Stimulated activated CD8-positive, alpha-beta memory T cell treated with anti-CD3 and anti-CD28 coated beads, Interleukin-4, amount 100 ng/mL, for 4 hours (primary cell): Measurements from ENCODE around the gene GRK6.

Experiments used
- DNase-seq, 2 donors: peaks; one replicate each; pipeline ENCODE4 v3.0.0-alpha.2; 2020; ENCODE audit warnings: low read depth in 2 of 2, low spot score in 1 of 2

The GRK6 gene

DNA sequence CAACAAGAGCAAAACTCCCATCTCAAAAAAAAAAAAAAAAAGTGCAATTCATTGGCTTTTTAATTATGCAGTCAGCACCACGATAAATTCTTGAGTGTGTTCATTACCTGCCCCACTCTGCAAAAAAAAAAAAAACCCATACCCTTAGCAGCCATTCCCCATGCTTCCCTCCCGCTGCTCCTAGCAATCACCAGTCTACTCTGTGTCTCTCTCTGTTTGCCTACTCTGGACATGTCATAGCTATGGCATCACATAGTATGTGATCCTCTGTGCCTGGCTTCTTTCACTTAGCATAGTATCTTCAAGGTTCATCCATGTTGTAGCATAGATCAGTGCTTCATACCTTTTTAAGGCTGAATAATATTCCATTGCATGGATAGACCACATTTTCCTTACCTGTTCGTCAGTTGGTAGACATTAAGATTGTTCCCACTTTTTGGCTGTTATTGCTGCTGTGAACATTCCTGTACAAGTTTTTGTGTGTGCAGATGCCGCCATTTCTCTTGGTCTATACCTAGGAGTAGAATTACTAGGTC, 13.1 kb downstream of the GRK6 start:
- DNase-seq, result no peak

DNA sequence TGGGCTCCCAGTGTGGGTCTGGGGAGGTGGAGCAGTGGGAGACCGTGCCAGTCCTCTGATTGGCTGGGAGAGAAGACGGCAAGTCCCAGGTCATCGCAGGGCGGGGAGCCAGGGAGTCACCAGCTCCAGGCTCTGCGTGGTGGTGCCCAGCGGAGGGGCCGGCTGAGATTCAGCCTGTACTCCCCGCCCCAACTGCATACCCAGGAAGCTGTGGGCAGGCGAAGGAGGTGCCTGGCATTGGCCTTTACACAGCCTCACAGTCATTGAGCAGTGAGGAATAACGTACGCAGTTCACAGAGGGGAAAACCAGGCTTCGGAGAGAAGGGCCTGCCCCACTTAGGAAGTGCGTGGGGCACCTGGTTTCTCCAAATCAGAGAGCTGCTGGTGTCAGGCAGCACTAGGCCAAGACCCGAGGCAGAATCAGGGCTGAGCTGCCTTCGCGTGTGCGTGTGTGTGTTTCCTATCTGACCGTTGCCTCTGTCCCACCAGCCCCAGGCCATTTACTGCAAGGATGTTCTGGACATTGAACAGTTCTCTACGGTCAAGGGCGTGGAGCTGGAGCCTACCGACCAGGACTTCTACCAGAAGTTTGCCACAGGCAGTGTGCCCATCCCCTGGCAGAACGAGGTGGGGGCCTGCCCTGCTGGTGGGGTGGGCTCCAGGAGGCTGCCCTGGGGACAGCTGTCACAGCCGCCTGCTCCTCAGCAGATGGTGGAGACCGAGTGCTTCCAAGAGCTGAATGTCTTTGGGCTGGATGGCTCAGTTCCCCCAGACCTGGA, 13.9 kb downstream of the GRK6 start:
- DNase-seq, result no peak

DNA sequence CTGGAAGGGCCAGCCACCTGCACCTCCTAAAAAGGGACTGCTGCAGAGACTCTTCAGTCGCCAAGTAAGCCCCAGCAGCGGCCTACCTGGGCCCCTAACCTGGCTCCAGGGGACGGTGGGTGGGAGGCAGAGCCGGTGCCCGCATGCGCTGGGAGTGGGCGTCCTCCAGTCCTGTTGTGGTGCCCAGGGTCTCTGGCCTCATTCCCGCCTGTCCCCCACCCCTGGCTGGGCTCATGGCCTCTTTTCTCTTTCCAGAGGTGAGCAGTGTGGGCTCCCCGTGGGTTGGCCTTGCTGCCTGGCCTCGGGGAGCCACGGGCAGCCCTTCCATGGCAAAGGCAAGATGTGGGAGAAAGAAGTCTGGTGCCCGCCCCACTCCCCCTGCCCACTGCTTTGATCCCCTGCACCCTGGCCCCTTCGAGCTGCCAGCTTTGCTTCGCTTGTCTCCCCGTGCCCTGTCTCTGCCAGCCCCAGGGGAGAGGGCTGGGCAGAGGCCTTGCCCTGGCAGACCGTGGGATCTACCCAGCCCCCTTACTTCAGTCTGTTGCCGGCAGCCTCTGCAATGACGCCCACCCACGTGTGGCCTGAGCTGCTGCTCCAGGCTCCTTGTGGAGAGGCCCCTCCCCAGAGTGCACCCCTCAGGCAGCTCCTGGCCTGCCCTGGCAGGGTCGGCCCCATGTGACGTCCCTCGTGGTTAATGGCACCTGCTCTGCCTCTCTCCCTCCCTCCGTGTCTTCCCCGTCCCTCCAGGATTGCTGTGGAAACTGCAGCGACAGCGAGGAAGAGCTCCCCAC, 14.7 kb downstream of the GRK6 start:
- no peak for DNase-seq

DNA sequence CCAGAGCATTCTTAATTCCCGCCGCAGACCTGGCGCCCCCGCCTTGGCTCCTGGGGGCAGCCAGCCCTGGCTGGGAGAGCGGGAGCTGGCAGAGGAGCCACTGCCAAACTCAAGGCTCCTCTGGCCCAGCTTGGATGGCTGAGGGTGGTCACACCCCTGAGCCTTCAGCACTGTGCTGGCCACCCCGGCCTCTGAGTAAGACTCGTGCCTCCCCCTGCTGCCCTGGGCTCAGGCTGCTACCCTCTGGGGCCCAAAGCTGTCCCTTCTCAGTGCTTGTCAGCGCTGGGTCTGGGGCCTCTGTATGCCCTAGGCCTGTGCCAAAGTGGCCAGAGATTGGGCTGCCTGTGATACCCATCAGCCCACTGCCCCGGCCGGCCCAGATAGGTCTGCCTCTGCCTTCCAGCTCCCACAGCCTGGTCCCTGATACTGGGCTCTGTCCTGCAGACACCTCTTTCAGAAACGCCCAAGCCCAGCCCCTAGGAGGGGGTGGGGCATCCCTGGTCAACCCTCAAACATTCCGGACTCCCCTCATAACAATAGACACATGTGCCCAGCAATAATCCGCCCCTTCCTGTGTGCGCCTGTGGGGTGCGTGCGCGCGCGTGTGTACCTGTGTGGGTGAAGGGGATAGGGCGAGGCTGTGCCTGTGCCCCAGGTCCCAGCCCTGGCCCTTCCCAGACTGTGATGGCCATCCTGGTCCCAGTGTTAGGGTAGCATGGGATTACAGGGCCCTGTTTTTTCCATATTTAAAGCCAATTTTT, 15.8 kb downstream of the GRK6 start:
- DNase-seq, result no peak

DNA sequence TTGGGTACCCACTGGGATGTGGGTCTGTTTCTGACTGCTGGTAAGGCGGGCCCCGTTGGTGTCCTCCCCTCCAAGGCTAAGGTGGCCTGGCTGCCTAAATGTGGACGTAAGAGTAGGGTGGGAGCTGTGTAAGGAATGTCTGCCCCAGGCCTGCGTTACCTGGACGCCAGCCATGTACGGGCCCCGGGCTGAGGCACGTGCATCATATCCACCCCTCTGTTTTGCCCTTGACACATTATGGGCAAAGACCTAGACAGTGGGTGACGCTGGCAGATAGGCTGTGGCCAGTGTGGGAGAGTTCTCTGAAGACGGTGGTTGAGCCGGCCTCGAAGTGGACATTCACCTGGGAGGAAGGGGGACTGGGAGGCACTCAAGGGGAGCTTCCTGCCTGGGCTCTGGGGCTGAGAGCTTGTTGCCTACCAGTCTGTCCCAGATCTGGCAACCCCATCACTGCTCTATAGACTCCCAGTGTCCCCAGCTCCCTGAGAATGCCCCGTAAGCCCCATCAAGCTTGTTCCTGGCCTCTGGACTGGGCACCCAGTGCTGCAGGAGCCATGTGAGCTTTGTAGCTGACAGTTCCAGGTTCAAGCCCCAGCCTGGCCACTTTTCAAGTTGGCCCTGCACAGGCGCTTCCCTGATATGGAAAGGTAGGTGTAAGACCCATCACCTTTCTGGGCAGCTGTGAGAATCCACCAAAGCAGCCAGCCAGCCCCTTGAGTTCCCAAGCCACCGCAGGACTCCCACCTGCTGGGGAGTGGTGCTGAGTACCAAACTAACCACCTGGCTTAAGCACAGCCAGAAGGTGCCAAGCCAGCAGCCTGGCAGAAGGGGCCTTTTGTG, 16.9 kb downstream of the GRK6 start:
- no peak for DNase-seq

DNA sequence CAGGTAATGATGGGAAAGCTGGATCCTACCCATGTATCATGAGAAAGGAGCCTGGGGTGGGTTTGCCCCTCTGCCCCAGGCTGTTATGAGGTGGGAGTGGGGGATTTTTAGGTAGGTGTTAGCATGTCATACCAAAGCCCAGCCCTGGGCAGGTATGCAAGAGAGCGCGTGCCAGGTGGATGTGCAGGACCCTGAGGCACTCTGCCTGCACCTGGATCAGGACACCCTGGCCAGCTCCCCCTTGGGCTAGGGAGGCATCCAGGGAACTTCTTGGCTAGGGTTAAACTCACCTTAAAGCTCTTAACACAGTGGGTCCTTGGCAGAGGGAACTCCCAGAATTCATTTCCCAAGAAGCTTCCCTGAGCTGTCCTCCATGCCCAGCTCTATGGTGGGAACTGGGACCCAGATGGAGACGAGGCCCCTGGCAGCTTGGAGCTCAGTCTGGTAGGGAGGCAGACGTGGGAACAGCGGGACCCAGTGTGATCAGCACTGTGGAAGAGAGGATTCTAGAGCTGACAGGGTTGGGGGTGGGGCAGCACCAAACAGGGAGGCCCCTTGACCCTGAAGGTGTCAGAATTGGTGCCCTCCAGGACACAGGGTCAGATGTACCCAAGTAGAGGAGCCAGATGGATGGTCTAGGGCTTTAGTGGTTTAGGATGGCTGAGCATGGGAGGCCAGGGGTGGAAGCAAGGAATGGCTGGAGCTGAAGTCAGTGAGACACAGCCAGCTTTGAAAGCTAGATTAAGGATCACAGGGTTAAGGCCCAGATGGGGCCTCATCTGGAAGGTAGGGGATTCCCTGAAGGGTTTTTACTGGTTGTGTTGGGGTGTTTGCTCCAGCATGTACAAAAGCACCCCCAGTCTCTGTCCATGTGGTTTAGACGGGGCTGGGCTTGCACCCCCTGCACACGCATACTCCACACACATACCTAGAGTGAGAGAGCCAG, 17.9 kb downstream of the GRK6 start:
- no peak for DNase-seq

DNA sequence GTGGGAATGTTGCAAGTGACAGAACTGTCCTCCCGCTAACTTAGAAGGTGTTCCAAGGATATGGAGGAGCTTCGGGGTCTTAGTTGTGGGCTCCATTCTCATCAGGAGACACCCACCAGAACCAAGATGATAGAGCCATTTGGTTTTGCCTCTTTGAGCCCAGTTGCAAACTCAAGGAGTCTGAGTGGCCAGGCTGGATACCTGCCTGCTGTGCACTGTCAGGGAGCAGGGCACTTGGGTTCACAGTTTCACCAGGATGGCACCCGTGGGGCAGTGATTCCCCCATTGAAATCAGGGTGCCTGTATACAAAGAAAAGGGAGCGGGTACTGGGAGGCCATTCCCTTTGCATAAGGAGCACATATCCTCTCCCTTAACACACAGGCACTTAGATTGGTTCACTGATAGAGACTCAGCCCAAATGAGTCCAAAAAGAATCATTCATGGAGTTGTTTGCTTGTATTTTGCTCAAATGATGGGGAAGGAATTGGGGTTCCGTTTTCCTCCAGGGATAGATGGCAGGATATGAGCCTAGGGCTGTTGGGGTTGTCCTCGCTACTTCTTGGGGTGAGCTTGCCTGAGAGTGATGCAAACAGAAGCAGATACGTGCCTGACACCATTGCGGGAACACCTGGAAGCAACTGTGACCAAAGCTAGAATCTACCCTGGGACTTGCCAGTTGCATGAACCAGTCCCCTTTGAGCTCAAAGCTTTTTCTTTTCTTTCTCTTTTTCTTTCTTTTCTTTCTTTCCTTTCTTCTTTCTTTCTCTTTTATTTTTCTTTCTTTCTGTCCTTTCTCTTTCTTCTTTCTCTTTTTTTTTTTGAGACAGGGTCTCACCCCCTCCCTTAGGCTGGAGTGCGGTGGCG, 18.8 kb downstream of the GRK6 start:
- DNase-seq, result no peak

DNA sequence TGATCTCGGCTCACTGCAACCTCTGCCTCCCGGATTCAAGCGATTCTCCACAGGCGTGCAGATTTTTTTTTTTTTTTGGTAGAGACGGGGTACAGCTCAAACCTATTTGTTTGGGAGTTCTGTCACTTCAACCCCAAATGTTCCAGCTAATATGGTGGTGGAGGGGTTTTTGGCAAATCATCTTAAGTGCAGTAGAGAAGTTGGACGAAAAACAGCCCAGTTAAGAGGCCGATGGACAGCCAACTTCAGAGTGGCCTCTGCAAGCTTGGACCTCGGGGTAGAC, 19.4 kb downstream of the GRK6 start:
- DNase-seq, result no peak

DNA sequence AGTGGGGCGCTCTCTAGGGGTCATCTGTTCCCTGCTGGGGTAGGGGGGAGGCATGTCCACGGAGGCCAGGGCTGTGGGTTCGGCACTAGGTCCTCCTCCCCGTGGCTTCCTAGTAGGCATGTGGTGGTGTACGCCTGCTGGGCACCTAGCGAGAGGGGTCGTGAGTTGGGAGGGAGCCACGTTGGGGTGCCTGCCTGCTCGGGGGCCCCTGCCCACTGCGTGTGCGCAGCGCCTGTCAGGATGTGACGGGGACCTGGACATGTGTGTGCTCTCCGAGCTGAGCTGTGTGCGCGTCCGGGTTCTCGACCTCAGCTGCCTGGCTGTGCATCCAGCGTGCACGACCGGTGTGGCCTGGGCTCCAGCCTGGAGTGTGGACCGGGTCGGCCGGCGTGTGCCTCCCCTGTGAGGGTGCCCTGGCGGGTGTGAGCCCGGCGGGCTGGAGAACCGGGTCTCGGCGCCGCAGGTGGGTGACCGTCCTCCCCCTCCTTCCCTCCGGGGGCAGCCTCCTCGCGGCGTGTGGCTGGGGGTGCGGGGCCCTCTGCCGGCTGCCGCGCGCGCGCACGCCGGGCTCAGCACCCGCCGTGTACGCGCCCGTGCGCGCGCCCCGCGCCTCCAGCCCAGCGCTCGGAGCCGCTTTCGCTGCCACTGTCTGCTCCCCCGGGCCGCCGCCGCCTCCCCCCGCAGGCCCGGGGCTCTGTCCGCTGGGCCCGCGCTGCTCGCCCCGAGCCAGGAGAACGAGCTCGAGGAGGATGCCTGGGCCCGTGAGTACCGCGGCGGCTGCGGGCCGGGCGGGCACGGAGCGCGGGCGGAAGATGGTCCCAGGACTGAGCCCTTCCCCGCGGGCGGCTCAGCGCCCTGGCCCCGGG, 20.0 kb downstream of the GRK6 start, which contains the start of gene PRR7:
TSS of gene PRR7 (plus strand) at position 615 of the 866 bp plus-strand sequence. CDS start 8,254 bp downstream, outside the sequence.
- DNase-seq, result peak in 1 of 2 donors; percentile 53

DNA sequence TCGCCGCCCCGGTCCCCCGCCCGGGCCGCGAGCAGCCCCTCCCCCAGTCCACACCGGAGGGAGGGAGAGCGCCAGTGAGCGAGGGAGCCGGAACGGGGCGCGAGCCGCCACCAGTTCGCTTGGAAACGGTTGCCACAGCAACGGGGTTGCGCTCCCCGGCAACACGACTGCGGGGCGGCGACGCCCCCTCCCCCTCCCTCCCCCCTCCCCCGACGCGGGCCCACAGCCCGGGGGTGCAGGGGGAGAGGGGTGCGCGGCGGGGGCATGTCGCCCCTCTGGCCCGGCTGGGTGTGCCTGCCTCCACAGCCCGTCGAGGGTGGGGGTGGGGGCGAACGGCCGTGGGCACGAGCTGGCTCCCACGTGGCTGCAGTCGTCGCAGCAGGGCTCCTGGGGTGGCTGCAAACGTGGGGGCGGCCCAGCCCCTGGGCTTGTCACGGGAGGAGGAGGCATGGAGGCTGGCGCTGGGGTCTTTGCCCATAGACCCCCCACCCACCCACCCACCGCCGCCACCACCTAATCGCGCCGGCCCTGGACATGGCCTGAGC, 20.7 kb downstream of the GRK6 start:
- DNase-seq, result peak in 1 of 2 donors; percentile 45

DNA sequence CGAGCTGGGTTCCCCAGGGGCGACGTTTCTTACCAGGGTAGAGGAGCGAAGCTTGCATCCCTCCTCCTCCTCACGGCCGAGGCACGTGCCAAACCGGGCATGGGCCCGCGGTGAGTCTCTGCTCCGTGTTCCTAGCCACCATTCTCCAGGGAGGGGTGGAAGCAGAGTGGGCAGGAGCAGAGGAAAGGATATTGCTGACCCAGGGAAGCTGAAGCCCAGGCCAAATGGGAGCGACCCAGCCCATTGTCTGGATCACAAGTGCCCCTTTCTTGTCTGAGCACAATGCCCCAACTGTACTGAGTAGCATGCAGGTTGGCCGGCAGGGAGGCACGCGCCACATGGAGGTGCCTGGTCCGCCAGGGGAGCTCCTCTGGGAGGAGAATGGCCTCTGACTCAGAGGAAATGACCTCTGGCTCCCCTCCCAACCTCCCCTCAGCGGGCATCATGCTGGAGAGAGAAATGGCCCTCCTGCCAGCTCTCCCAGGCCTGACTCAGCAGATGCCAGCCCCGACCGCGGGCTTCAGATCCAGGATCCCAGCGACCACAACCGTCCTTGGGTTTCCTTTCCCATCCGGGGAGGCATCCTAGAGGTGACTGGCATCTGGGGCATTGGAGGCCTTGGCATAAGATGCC, 21.3 kb downstream of the GRK6 start:
- DNase-seq, result no peak

DNA sequence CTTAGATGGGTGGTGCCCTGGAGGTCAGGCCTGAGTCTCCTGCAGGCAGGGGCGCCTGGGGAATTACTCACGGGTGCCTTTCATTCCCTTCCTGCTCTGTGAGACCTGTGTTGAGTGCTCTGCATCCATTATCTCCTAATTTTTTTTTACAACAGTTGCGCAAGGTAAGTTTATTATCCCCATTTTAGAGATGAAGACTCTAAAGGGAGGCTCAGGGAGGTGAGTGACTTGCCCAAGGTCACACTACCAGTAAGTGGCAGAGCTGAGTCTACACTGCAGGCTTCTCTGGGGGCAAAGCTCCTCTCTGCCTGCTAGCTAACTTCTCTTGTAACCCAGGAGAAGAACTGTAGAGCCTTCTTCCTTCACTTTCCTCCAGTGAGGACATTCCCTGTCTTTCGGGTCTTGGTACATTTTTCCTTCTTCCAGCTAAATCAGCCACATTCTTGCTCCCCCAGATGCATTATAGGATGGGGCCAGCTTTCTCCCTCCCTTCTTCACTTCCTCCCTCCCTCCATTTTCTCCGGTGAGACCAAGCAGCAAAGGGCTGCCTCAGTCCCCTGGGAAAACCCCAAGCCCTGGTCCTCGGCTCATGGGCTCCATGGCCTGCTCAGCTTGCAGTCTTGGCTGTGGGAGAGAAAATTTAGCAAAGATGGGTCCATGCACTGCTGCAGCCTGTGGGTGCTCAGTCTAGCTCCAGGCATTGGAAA, 21.9 kb downstream of the GRK6 start:
- no peak for DNase-seq

DNA sequence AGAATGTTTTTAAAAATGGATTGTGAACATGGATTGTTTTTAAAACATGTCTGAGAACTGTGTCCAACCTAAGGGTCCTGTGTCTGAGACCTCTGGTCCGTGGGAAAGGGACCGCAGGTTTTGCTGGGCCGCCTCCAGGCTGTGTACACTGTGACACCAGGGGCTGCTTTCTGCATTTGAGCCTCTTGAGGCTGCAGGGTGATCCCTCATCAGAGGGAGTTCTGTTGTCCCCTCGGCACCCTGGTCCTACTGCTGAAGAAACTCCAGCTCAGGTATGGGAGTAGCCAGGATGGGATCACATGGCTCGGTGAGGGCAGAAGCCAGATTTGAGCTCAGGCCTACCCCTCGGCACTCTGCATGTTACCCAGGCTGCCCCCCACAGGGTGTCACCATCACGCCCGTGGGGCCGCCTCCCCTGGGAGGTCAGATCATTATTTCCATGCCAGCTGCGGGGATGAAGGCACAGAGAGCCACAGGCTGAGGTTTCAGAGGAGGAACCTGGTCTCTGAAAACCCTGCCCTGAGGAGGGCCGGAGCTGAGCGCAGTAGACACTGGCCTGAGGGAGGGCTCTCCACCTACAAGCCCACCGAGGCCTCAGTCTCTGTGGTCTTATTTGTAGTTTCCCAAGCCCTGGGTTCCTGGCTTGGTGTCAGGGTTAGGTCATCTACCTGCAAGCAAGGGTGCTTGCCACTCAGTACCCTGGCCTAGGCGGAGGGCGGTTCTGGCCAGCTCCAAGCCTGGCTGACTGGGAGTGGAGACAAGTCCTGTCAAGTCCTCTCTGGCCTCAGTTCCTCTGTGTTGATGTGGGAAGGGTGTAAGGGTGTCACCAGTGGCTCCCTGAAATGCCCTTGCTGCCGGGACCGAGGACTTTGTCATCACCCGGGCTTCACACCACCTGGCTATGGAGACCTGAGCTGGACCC, 22.9 kb downstream of the GRK6 start:
- DNase-seq, result no peak

DNA sequence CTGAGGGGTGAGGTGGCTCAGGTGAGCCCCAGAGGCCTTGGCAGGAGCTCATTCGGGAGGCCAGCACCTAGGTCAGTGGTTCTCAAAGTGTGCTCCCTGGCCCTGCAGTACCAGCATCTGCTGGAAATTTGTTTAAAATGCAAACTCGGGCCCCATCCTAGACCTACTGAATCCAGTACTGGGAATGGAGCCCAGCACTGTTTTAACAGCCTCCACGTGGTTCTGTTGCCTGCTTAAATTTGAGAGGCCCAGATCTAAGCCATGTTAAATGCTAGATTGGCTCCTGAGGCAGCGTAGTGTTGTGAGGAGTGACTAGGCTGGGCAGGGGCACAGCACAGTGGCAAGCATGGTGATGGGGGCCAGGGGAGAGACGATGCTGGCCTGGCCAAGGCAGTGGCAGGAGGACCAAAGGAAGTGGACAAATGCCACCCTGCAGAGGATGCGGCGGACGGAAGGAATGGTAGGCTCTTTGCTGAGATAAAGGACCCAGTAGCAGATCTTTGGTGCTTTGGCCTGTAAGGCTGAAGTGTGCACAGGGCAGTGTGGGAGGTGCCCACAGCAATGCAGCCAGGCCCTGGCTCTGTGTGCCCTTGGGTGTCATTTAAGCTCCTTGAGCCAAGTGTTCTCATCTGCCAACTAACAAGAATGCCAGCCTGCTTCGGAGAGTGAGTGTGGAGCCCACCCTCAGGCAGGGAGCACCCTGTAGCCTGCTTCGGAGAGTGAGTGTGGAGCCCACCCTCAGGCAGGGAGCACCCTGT, 24.4 kb downstream of the GRK6 start:
- DNase-seq, result no peak
